K562 (cell line): Measurements from ENCODE around the gene PRM2. TPM values are rescaled to one million over a fixed set of nuclear protein-coding genes. Genes with fewer than 3 reads are reported as not detected.
A peak's percentile ranks its signal among the peaks of the same experiment; 100 is the strongest.

Experiments used
- ATAC-seq: fragments of 200-7000 bp; cut with Tn5 transposase; 3 replicates; pipeline ENCODE4 v1.9.1; 2020; ENCODE audit warnings: moderate library complexity
- BruUV-seq: library from RNA; stranded (reverse); fragments of 400-500 nt; replicated peaks from 2 replicates; lab custom pipeline; 2021; lab: Mats Ljungman, UMichigan
- CTCF ChIA-PET: fragments of 300-600 bp; formaldehyde crosslinking; extraction: SDS; loops from one replicate; lab custom pipeline; 2021; ENCODE audit warnings: low intra/inter-chr PET ratio; lab: Yijun Ruan, JAX
- POLR2A ChIA-PET: fragments of 300-600, 350-650 bp; sonication (Branson Sonifier 250); formaldehyde crosslinking; extraction: SDS; loops from one replicate; lab custom pipeline; 2021; ENCODE audit warnings: antibody characterized with exemption, inconsistent platforms; lab: Yijun Ruan, JAX
- DNase-seq, 4 experiments: peaks; one replicate each; pipeline versions ENCODE4 v3.0.0 to v3.0.0-alpha.2; 2011 to 2018; ENCODE audit warnings: low spot score in 3 of 4, mixed read lengths in 3 of 4; ENCODE audit errors: extremely low read depth in 1 of 4
- FAIRE-seq: peaks from 2 replicates; lab custom pipeline; 2011; peaks lifted over from hg19 to GRCh38; lab: Jason Lieb, UNC
- H2AFZ ChIP-seq: 2 replicates; pipeline ENCODE4 v1.6.0; 2011; ENCODE audit warnings: low read depth, low read length, control low read depth, inconsistent platforms
- H3K27ac ChIP-seq: fragments of 200-600 bp; 3 replicates; pipeline ENCODE4 v1.8.0; 2011; ENCODE audit warnings: low read depth, mild to moderate bottlenecking, control low read depth, inconsistent platforms, low read length, moderate library complexity, mixed read lengths; ENCODE audit errors: extremely low read depth
- H3K27me3 ChIP-seq, 2 experiments: fragments of 300-600 bp in 1 of 2; 2 replicates in 1 of 2; 3 replicates in 1 of 2; pipeline versions ENCODE4 v1.6.0 to v1.8.0; 2011; ENCODE audit warnings: inconsistent platforms in 2 of 2, low read length in 2 of 2, mild to moderate bottlenecking in 1 of 2, mixed read lengths in 1 of 2, moderate library complexity in 1 of 2; ENCODE audit not compliant: control insufficient read depth in 2 of 2, insufficient read depth in 2 of 2
- H3K36me3 ChIP-seq: fragments of 300-600 bp; 3 replicates; pipeline ENCODE4 v1.8.0; 2011; ENCODE audit warnings: mild to moderate bottlenecking, low read length, inconsistent platforms; ENCODE audit not compliant: control insufficient read depth, insufficient read depth
- H3K4me1 ChIP-seq, 2 experiments: fragments of 200-600 bp in 1 of 2; replicated peaks in 1 of 2; 2 replicates in 1 of 2; 3 replicates in 1 of 2; pipeline versions ENCODE4 v1.5.1 to v1.8.0; 2011; ENCODE audit warnings: inconsistent platforms in 2 of 2, low read length in 2 of 2, mild to moderate bottlenecking in 1 of 2, mixed read lengths in 1 of 2, moderate library complexity in 1 of 2; ENCODE audit not compliant: control insufficient read depth in 2 of 2, insufficient read depth in 2 of 2
- H3K4me2 ChIP-seq: 2 replicates; pipeline ENCODE4 v1.6.1; 2011; ENCODE audit warnings: low read length, control low read depth, inconsistent platforms, mixed read lengths; ENCODE audit not compliant: insufficient read depth
- H3K4me3 ChIP-seq: fragments of 200-600 bp; sonication (generic), shearing (Covaris generic); 2 replicates; pipeline ENCODE4 v1.5.1; 2016; ENCODE audit warnings: control low read depth, inconsistent platforms
- H3K79me2 ChIP-seq: fragments of 200-600 bp; 3 replicates; pipeline ENCODE4 v1.8.0; 2011; ENCODE audit warnings: low read length, inconsistent platforms; ENCODE audit not compliant: control insufficient read depth, insufficient read depth
- H3K9ac ChIP-seq, 2 experiments: 2 replicates each; pipeline versions ENCODE4 v1.6.0 to v1.6.1; 2011; ENCODE audit warnings: low read depth in 2 of 2, low read length in 2 of 2, control low read depth in 1 of 2, inconsistent platforms in 1 of 2, mild to moderate bottlenecking in 1 of 2, mixed read lengths in 1 of 2; ENCODE audit not compliant: insufficient read depth in 1 of 2
- H3K9me1 ChIP-seq: one replicate; pipeline ENCODE4 v1.6.0; 2011; ENCODE audit warnings: inconsistent platforms, mild to moderate bottlenecking, low read length, moderate library complexity; ENCODE audit not compliant: control insufficient read depth, insufficient read depth
- H3K9me3 ChIP-seq: replicated peaks from 2 replicates; pipeline ENCODE4 v1.5.1; 2011; ENCODE audit warnings: low read depth, low read length, inconsistent platforms; ENCODE audit not compliant: control insufficient read depth, insufficient read depth
- H4K20me1 ChIP-seq: replicated peaks from 2 replicates; pipeline ENCODE4 v1.6.1; 2011; ENCODE audit warnings: low read length, inconsistent platforms, mixed read lengths; ENCODE audit not compliant: control insufficient read depth, insufficient read depth
- HDAC2 ChIP-seq: fragments of 450-650 bp; IDR thresholded peaks from 2 replicates; pipeline ENCODE4 v1.6.1; 2016; ENCODE audit warnings: mild to moderate bottlenecking
- KDM5B ChIP-seq: fragments of 200-600 bp; sonication (generic); IDR thresholded peaks from 2 replicates; pipeline ENCODE4 v1.6.1; 2012; ENCODE audit warnings: low read depth, mild to moderate bottlenecking, moderate library complexity, low read length, control low read depth, inconsistent platforms; ENCODE audit not compliant: insufficient replicate concordance
- MGA ChIP-seq: fragments of 450-650 bp; IDR thresholded peaks from 2 replicates; pipeline ENCODE4 v1.6.1; 2016; ENCODE audit warnings: mild to moderate bottlenecking, moderate library complexity
- WGBS: fragments of 100-300 bp; shearing (Covaris generic); methylation state at CpG from one replicate; pipeline ENCODE4 v1.1.6; 2016; ENCODE audit warnings: low coverage, mixed read lengths; ENCODE audit not compliant: insufficient coverage; ENCODE audit errors: missing lambda C conversion rate; 5-methylcytosine and 5-hydroxymethylcytosine counted together
- in situ Hi-C: fragments of 300-500 bp; cut with MboI; formaldehyde crosslinking; loops from 4 replicates; pipeline ENCODE4 v1.15.0; 2018; ENCODE audit warnings: inconsistent platforms, mixed read lengths
- intact Hi-C: fragments of 100-400 bp; cut with micrococcal nuclease; formaldehyde crosslinking; loops from 2 replicates; pipeline ENCODE4 v1.14.2; 2022
- polyA plus RNA-seq, 8 experiments: library from polyadenylated mRNA; depleted of rRNA in 4 of 8; stranded (reverse) in 5 of 8; unstranded in 3 of 8; fragments of >200 nt; fragmentation: Nextera tagmentation in 2 of 8; fragmentation: Illumina TruSeq in 1 of 8; extraction: Ambion mirVana in 2 of 8; extraction: Trizol in 1 of 8; gene quantifications; 2 replicates each; pipeline versions ENCODE4 v1.2.1 to v1.2.3, GENCODE V29; 2011 to 2014; ENCODE audit warnings: inconsistent platforms in 1 of 8, missing spikeins in 1 of 8
- total RNA-seq, 7 experiments: library from RNA; depleted of rRNA in 6 of 7; stranded (reverse); fragments of >200 nt in 6 of 7; fragmentation: Illumina TruSeq in 2 of 7; extraction: Trizol in 2 of 7; gene quantifications; 2 replicates each; pipeline versions ENCODE4 v1.2.1 to v1.2.3, GENCODE V29; 2011 to 2021; ENCODE audit warnings: low replicate concordance in 1 of 7

PRM2 gene
- total and polyA plus RNA-seq, 9 of the 15 experiments (the other 6 are each of a cell fraction or from before 2014, with no cell fraction given): not detected

- Histone ChIP-seq H3K9me3 (no peaks in the 10 kb centered on the region), H3K4me2 (peak overlapping the region; percentile 77), H3K4me3 (peak overlapping the region; percentile 82), H3K27ac (peak overlapping the region; percentile 34; the same call in 1 of the 3 replicates), H3K36me3 (peaks cover 25% of the 10 kb centered on the region; the same call in 1 of the 3 replicates), H4K20me1 (peaks cover 3% of the 10 kb centered on the region; the same call in 1 of the 2 replicates), H3K79me2 (peaks cover 33% of the 10 kb centered on the region), H3K4me1 (peaks cover 40 to 53% of the 10 kb centered on the region in 2 experiments; a peak in 4 of 5 replicates), H3K9me1 (no peaks in the 10 kb centered on the region), H2AFZ (no peak overlapping the region), H3K27me3 (no peaks in the 10 kb centered on the region), H3K9ac (peak overlapping the region; percentile 74 to 91)
- FAIRE-seq (peak; percentile 54), ATAC-seq (no peak), DNase-seq (peak in 3 of 4 experiments; percentile 36 to 46 (median 39))
- intact Hi-C loops (loop anchor here (10.0 kb wide), 2 partner anchors 49 to 119 kb away; no protein-coding TSS in a partner anchor), in situ Hi-C loops (no loop called here)
- BruUV-seq: no TSS peak
- ChIA-PET POLR2A (interaction anchor here (0.6 to 3.2 kb wide), 19 partner anchors 10 to 304 kb away, joined by 3 to 36 read pairs (median 5); no protein-coding TSS in a partner anchor), CTCF (interaction anchor here (0.5 kb wide), 1 partner anchor 295 kb away, joined by 3 read pairs; no protein-coding TSS in a partner anchor)
- WGBS: 49% methylated on average over 5 of the region's 5 CpGs
- peak; percentile 66 for TF ChIP-seq KDM5B
- TF ChIP-seq MGA: 0 out of 2 replicates have a peak, but pooled peaks have one; percentile 17
- TF ChIP-seq HDAC2: 0 out of 2 replicates have a peak, but pooled peaks have one; percentile 53
These were observed 23.0 kb downstream of the PRM2 start for GRCh38 chr16:11253009-11253994.
